ENCODE results near the gene FHIT.

The FHIT gene

GRCh38 chr3:59756934-59757333, 1494.3 kb downstream of the FHIT start:
- TF ChIP-seq POLR2AphosphoS5 (IDR thresholded peaks at IDR 0.05; ENCODE audit: low read depth, low read length) (no peak), FOXP2 (optimal IDR thresholded peaks at IDR 0.05; ENCODE audit: borderline replicate concordance, extremely low read depth, extremely low read length, insufficient read depth) (no peak), SIN3A (IDR thresholded peaks at IDR 0.05; ENCODE audit: borderline replicate concordance, insufficient read depth, low read length) (no peak), REST (IDR thresholded peaks at IDR 0.05; ENCODE audit: insufficient read depth in 1 of 2, low read depth in 2 of 2, low read length in 2 of 2) (no peak), TAF1 (IDR thresholded peaks at IDR 0.05; ENCODE audit: borderline replicate concordance, insufficient read depth, low read length) (no peak)

- TF ChIP-seq FOXP2 (optimal IDR thresholded peaks at IDR 0.05; ENCODE audit: borderline replicate concordance, extremely low read depth, extremely low read length, insufficient read depth) = no peak
- TF ChIP-seq REST (IDR thresholded peaks at IDR 0.05; ENCODE audit: insufficient read depth in 1 of 2, low read depth in 2 of 2, low read length in 2 of 2) = no peak
- no peak for TF ChIP-seq TAF1 (IDR thresholded peaks at IDR 0.05; ENCODE audit: borderline replicate concordance, insufficient read depth, low read length)
- no peak for TF ChIP-seq SIN3A (IDR thresholded peaks at IDR 0.05; ENCODE audit: borderline replicate concordance, insufficient read depth, low read length)
- TF ChIP-seq POLR2AphosphoS5 (IDR thresholded peaks at IDR 0.05; ENCODE audit: low read depth, low read length) = no peak
Measured at GRCh38 chr3:59754456-59755129, 1496.7 kb downstream of the FHIT start.

- TF ChIP-seq TAF1 (IDR thresholded peaks at IDR 0.05; ENCODE audit: borderline replicate concordance, insufficient read depth, low read length) (no peak), SIN3A (IDR thresholded peaks at IDR 0.05; ENCODE audit: borderline replicate concordance, insufficient read depth, low read length) (no peak), REST (IDR thresholded peaks at IDR 0.05; ENCODE audit: insufficient read depth in 1 of 2, low read depth in 2 of 2, low read length in 2 of 2) (no peak), POLR2AphosphoS5 (IDR thresholded peaks at IDR 0.05; ENCODE audit: low read depth, low read length) (no peak), FOXP2 (optimal IDR thresholded peaks at IDR 0.05; ENCODE audit: borderline replicate concordance, extremely low read depth, extremely low read length, insufficient read depth) (no peak)
Measured at GRCh38 chr3:59753808-59754450, 1497.3 kb downstream of the FHIT start.

- TF ChIP-seq FOXP2 (optimal IDR thresholded peaks at IDR 0.05; ENCODE audit: borderline replicate concordance, extremely low read depth, extremely low read length, insufficient read depth) (no peak), TAF1 (IDR thresholded peaks at IDR 0.05; ENCODE audit: borderline replicate concordance, insufficient read depth, low read length) (no peak), REST (IDR thresholded peaks at IDR 0.05; ENCODE audit: insufficient read depth in 1 of 2, low read depth in 2 of 2, low read length in 2 of 2) (no peak), POLR2AphosphoS5 (IDR thresholded peaks at IDR 0.05; ENCODE audit: low read depth, low read length) (no peak), SIN3A (IDR thresholded peaks at IDR 0.05; ENCODE audit: borderline replicate concordance, insufficient read depth, low read length) (no peak)
Measured at GRCh38 chr3:59752925-59753324, 1498.3 kb downstream of the FHIT start.
